HG03103 (cell line): ENCODE measurements around the gene G6PC2.

Experiments
- ATAC-seq: cut with Tn5 transposase; IDR thresholded peaks from one replicate; pipeline ENCODE4 v1.9.1; 2021; ENCODE audit warnings: low read depth; ENCODE audit not compliant: unreplicated experiment

Gene G6PC2

GRCh38 chr2:168941297-168941696 lies 40.2 kb downstream of the G6PC2 start:
- no peak for ATAC-seq

DNA sequence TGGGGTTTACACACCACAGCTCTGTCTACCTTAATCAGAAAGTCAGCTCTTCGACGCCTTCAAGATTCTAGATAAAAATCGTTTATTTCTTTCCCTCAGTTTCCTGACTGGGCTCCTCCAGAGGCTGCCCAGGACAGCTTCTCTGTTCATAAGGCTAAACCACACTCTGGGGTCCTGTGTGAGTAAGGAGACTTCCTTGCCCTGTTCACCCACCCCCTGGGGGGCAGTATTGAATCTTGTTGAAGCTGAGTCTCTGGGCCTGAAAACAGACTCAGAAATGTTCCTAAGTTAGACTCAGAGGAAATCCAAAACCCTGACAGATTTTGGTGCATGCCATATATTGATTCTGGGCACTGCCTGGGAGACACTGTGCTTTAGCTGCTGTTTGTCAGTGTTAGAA lies 43.0 kb downstream of the G6PC2 start:
- no peak for ATAC-seq

GRCh38 chr2:168945508-168945907 lies 44.4 kb downstream of the G6PC2 start:
- ATAC-seq, result no peak

DNA sequence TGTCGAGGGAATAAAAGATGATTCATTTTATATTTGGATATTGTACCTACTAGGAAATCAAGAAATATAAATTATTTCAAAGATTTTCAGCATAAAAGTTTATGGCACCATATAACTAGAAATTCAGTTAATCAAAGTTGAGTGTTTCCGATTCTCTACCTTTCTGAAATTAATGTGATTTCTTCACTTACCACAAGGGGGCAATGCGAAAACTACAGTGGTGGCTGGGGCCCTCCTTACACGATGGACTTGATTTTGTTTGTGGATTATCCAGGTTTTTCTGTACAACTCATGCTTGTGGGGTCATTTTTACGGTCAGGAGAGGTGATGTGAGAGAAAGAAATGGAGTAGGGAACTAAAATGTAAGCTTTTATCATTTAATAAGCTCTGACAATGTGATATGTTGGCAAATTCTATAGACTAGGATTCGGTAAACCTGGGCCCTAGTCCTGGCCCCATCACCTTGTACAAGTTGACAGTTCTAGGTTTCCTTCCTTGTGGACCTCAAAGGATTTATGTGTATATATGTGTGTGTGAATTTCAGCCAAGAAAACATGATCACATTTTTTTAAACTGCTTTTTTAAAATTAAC lies 47.6 kb downstream of the G6PC2 start:
- ATAC-seq, result peak; percentile 52

DNA sequence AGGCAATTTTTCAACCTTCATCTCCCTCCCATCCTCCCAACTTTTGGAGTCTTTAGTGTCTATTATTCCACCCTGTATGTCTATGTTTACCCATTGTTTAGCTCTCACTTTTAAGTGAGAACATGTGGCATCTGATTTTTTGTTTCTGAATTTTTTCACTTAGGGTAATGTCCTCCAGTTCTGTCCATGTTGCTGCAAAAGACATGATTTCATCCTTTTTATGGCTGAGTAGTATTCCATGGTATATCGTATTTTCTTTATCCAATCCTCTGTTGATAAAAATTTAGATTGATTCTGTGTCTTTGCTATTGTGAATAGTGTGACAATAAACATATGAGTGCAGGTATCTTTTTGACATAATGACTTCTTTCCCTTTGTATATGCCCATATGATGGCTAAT lies 48.2 kb downstream of the G6PC2 start:
- ATAC-seq, result no peak

- ATAC-seq, result no peak
These were observed 50.8 kb downstream of the G6PC2 start for GRCh38 chr2:168951871-168952270.

DNA sequence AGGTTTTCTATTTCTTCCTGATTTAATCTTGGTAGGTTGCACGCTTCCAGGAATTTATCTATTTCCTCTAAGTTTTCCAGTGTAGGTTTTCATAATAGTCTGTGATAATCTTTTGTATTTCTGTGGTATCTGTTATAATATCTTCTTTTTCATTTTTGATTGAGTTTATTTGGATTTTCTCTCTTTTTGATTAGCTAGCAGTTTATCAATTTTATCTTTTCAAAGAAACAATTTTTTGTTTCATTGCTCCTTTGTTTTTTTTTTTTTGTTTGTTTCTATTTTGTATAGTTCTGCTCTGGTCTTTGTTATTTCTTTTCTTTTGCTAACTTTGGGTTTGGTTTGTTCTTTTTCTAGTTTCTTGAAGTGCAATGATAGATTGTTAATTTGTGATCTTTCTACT lies 51.3 kb downstream of the G6PC2 start:
- no peak for ATAC-seq

DNA sequence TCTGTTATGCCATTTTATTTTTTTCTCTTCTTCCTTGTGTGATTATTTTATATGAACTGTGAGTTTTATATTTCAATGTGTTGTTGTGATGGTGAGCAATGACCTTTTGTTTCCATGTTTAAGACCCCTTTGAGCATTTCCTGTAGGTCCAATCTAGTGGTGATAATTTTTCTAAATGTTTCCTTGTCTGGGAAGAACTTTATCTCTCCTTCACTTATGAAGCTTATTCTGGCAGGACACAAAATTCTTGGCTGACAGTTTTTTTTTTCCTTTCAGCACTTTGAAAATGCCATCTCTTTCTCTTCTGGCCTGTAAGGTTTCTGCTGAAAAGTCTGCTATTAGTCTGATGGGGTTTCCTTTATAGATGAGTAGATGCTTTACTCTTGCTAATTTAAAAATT lies 53.2 kb downstream of the G6PC2 start:
- ATAC-seq, result no peak

DNA sequence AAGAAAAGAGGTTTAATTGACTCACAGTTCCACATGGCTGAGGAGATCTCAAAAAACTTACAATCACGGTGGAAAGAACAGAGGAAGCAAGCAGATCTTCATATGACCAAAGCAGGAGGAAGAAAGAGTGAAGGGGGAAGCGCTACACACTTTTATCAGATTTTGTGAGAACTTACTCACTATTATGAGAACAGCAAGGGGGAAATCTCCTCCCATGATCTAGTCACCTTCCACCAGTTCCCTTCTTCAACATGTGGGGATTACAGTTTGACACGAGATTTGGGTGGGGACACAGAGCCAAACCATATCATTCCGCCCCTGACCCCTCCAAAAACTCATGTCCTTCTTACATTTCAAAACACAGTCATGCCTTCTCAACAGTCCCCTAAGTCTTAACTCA lies 54.2 kb downstream of the G6PC2 start:
- no peak for ATAC-seq

- no peak for ATAC-seq
These were observed 55.3 kb downstream of the G6PC2 start for GRCh38 chr2:168956392-168956791.
